AG04450 (cell line): ENCODE results near the gene OR52A1. TPM values are rescaled to one million over a fixed set of nuclear protein-coding genes. Genes with fewer than 3 reads are reported as not detected.
"Not testable (repeated sequence)": the region's sequence is repeated elsewhere in the genome, so short reads cannot be mapped to it uniquely, and the experiment has no call there.

Source experiments
- CTCF ChIA-PET: fragments of 300-600, 350-600 bp; formaldehyde crosslinking; extraction: SDS; loops from one replicate; lab custom pipeline; 2022; ENCODE audit warnings: antibody characterized with exemption, inconsistent platforms; lab: Charles Lee
- POLR2A ChIA-PET: fragments of 350-600 bp; formaldehyde crosslinking; extraction: SDS; loops from one replicate; lab custom pipeline; 2021; ENCODE audit warnings: antibody characterized with exemption, inconsistent platforms; lab: Yijun Ruan, JAX
- DNase-seq: peaks from one replicate; pipeline ENCODE4 v3.0.0-alpha.2; 2011; ENCODE audit warnings: low read depth, low spot score
- H3K27ac ChIP-seq: one replicate; pipeline ENCODE4 v1.5.1; 2012; ENCODE audit warnings: low read depth, low read length, control low read depth
- H3K27me3 ChIP-seq: one replicate; pipeline ENCODE4 v1.6.0; 2012; ENCODE audit warnings: low read length; ENCODE audit not compliant: control insufficient read depth, insufficient read depth
- H3K4me3 ChIP-seq: 2 replicates; pipeline ENCODE4 v1.5.1; 2011; ENCODE audit warnings: mild to moderate bottlenecking, low read depth, low read length, control low read depth
- H3K9me3 ChIP-seq: 2 replicates; pipeline ENCODE4 v1.5.1; 2012; ENCODE audit warnings: low read length; ENCODE audit not compliant: control insufficient read depth, insufficient read depth
- CTCF ChIP-seq: IDR thresholded peaks from 2 replicates; pipeline ENCODE4 v1.5.1; 2011; ENCODE audit warnings: low read depth, low read length, control low read depth, inconsistent platforms
- polyA plus RNA-seq: library from polyadenylated mRNA; depleted of rRNA; stranded (reverse); fragments of >200 nt; gene quantifications from 2 replicates; pipeline ENCODE4 v1.2.3, GENCODE V29; 2011

OR52A1 gene
- polyA plus RNA-seq, 1 experiment = not detected

GRCh38 chr11:5178046-5178837 is 23.7 kb upstream of the OR52A1 start:
- ChIA-PET POLR2A (no interaction called here), CTCF (no interaction called here)
- Histone ChIP-seq H3K27ac (no peak overlapping the region), H3K9me3 (no peaks in the 10 kb centered on the region), H3K4me3 (no peak overlapping the region), H3K27me3 (no peaks in the 10 kb centered on the region)
- no peak for DNase-seq
- TF ChIP-seq CTCF = no peak

- no peaks in the 10 kb centered on the region for H3K27me3 ChIP-seq
- POLR2A ChIA-PET = no interaction called here
- TF ChIP-seq CTCF = no peak
- no peaks in the 10 kb centered on the region for H3K9me3 ChIP-seq
- no peak for DNase-seq
- no peak overlapping the region for H3K27ac ChIP-seq
- no peak overlapping the region for H3K4me3 ChIP-seq
- CTCF ChIA-PET = no interaction called here
Observed at GRCh38 chr11:5174934-5175333, 20.4 kb upstream of the OR52A1 start.

- Histone ChIP-seq H3K9me3 (no peaks in the 10 kb centered on the region), H3K27ac (no peak overlapping the region), H3K4me3 (no peak overlapping the region), H3K27me3 (no peaks in the 10 kb centered on the region)
- no peak for DNase-seq
- ChIA-PET CTCF (no interaction called here), POLR2A (no interaction called here)
- TF ChIP-seq CTCF = no peak
Observed at GRCh38 chr11:5171856-5172255, 17.3 kb upstream of the OR52A1 start.

GRCh38 chr11:5165898-5166297 is 11.3 kb upstream of the OR52A1 start:
- DNase-seq, CTCF ChIA-PET, H3K27ac ChIP-seq, H3K9me3 ChIP-seq, POLR2A ChIA-PET, H3K4me3 ChIP-seq, H3K27me3 ChIP-seq: not testable (repeated sequence)

- DNase-seq, H3K27ac ChIP-seq, POLR2A ChIA-PET, H3K9me3 ChIP-seq, CTCF ChIA-PET, H3K4me3 ChIP-seq, H3K27me3 ChIP-seq: not testable (repeated sequence)
Observed at GRCh38 chr11:5164807-5165206, 10.2 kb upstream of the OR52A1 start.

- H3K4me3 ChIP-seq, POLR2A ChIA-PET, H3K27ac ChIP-seq, H3K9me3 ChIP-seq, DNase-seq, H3K27me3 ChIP-seq, CTCF ChIA-PET: not testable (repeated sequence)
Observed at GRCh38 chr11:5161045-5161444, 6.5 kb upstream of the OR52A1 start.

- POLR2A ChIA-PET, DNase-seq, CTCF ChIA-PET, H3K27me3 ChIP-seq, H3K9me3 ChIP-seq, H3K27ac ChIP-seq, H3K4me3 ChIP-seq: not testable (repeated sequence)
Observed at GRCh38 chr11:5160217-5160616, 5.7 kb upstream of the OR52A1 start.
